ENCODE results near the gene LIPT2.

- TF ChIP-seq, protein P1, sequence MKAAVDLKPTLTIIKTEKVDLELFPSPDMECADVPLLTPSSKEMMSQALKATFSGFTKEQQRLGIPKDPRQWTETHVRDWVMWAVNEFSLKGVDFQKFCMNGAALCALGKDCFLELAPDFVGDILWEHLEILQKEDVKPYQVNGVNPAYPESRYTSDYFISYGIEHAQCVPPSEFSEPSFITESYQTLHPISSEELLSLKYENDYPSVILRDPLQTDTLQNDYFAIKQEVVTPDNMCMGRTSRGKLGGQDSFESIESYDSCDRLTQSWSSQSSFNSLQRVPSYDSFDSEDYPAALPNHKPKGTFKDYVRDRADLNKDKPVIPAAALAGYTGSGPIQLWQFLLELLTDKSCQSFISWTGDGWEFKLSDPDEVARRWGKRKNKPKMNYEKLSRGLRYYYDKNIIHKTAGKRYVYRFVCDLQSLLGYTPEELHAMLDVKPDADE (IDR thresholded peaks at IDR 0.05) = no peak
- TF ChIP-seq, protein P2, sequence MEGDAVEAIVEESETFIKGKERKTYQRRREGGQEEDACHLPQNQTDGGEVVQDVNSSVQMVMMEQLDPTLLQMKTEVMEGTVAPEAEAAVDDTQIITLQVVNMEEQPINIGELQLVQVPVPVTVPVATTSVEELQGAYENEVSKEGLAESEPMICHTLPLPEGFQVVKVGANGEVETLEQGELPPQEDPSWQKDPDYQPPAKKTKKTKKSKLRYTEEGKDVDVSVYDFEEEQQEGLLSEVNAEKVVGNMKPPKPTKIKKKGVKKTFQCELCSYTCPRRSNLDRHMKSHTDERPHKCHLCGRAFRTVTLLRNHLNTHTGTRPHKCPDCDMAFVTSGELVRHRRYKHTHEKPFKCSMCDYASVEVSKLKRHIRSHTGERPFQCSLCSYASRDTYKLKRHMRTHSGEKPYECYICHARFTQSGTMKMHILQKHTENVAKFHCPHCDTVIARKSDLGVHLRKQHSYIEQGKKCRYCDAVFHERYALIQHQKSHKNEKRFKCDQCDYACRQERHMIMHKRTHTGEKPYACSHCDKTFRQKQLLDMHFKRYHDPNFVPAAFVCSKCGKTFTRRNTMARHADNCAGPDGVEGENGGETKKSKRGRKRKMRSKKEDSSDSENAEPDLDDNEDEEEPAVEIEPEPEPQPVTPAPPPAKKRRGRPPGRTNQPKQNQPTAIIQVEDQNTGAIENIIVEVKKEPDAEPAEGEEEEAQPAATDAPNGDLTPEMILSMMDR (conservative IDR thresholded peaks at IDR 0.05; ENCODE audit: low read depth in 2 of 2) = no peak
- TF ChIP-seq, protein P3, sequence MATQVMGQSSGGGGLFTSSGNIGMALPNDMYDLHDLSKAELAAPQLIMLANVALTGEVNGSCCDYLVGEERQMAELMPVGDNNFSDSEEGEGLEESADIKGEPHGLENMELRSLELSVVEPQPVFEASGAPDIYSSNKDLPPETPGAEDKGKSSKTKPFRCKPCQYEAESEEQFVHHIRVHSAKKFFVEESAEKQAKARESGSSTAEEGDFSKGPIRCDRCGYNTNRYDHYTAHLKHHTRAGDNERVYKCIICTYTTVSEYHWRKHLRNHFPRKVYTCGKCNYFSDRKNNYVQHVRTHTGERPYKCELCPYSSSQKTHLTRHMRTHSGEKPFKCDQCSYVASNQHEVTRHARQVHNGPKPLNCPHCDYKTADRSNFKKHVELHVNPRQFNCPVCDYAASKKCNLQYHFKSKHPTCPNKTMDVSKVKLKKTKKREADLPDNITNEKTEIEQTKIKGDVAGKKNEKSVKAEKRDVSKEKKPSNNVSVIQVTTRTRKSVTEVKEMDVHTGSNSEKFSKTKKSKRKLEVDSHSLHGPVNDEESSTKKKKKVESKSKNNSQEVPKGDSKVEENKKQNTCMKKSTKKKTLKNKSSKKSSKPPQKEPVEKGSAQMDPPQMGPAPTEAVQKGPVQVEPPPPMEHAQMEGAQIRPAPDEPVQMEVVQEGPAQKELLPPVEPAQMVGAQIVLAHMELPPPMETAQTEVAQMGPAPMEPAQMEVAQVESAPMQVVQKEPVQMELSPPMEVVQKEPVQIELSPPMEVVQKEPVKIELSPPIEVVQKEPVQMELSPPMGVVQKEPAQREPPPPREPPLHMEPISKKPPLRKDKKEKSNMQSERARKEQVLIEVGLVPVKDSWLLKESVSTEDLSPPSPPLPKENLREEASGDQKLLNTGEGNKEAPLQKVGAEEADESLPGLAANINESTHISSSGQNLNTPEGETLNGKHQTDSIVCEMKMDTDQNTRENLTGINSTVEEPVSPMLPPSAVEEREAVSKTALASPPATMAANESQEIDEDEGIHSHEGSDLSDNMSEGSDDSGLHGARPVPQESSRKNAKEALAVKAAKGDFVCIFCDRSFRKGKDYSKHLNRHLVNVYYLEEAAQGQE (IDR thresholded peaks at IDR 0.05; ENCODE audit: unreplicated experiment) = no peak
- no peak for TF ChIP-seq EZH2phosphoT487 (IDR thresholded peaks at IDR 0.05; ENCODE audit: unreplicated experiment)
- TF ChIP-seq NANOG (IDR thresholded peaks at IDR 0.05; ENCODE audit: borderline replicate concordance) = no peak
- no peak for TF ChIP-seq POLR2AphosphoS5 (IDR thresholded peaks at IDR 0.05; ENCODE audit: low read depth)
- no peak for TF ChIP-seq EZH2 (IDR thresholded peaks at IDR 0.05; ENCODE audit: low read depth, unreplicated experiment)
- TF ChIP-seq JUNB (IDR thresholded peaks at IDR 0.05; ENCODE audit: unreplicated experiment) = no peak
Observed at GRCh38 chr11:74507582-74507981, 14.1 kb upstream of the LIPT2 start.
